Neural progenitor cell (in vitro differentiated cells): ENCODE data around the gene KIF22. TPM values are rescaled to one million over a fixed set of nuclear protein-coding genes. Genes with fewer than 3 reads are reported as not detected.
"Not testable (repeated sequence)": the region's sequence is repeated elsewhere in the genome, so short reads cannot be mapped to it uniquely, and the experiment has no call there.

Experiments
- DNase-seq: peaks from one replicate; pipeline ENCODE4 v3.0.0-alpha.2; 2016; ENCODE audit warnings: low spot score
- H2AFZ ChIP-seq: fragments of 200-600 bp; sonication (generic); replicated peaks from 2 replicates; pipeline ENCODE4 v1.6.1; 2016; ENCODE audit warnings: antibody characterized with exemption
- H3F3A ChIP-seq: fragments of 200-600 bp; sonication (generic); 2 replicates; pipeline ENCODE4 v1.6.1; 2016; ENCODE audit warnings: antibody characterized with exemption, low read depth
- H3K27ac ChIP-seq: fragments of 200-600 bp; sonication (generic); 2 replicates; pipeline ENCODE4 v1.5.1; 2016; ENCODE audit warnings: mild to moderate bottlenecking
- H3K27me3 ChIP-seq: fragments of 200-600 bp; sonication (generic); 2 replicates; pipeline ENCODE4 v1.6.1; 2016; ENCODE audit warnings: mild to moderate bottlenecking, moderate library complexity
- H3K36me3 ChIP-seq: fragments of 200-600 bp; sonication (generic); 2 replicates; pipeline ENCODE4 v1.5.1; 2016
- H3K4me1 ChIP-seq: fragments of 200-600 bp; sonication (generic); 2 replicates; pipeline ENCODE4 v1.6.1; 2016; ENCODE audit warnings: mixed run types
- H3K4me2 ChIP-seq: fragments of 200-600 bp; sonication (generic); 2 replicates; pipeline ENCODE4 v1.6.1; 2016
- H3K4me3 ChIP-seq: fragments of 200-600 bp; sonication (generic); 2 replicates; pipeline ENCODE4 v1.5.1; 2016
- H3K79me2 ChIP-seq: fragments of 200-600 bp; sonication (generic); 2 replicates; pipeline ENCODE4 v1.6.1; 2016; ENCODE audit warnings: low read depth
- H3K9ac ChIP-seq: fragments of 200-600 bp; sonication (generic); 2 replicates; pipeline ENCODE4 v1.6.1; 2016
- H3K9me3 ChIP-seq: fragments of 200-600 bp; sonication (generic); 2 replicates; pipeline ENCODE4 v1.5.1; 2016; ENCODE audit warnings: low read depth
- H4K20me1 ChIP-seq: fragments of 200-600 bp; sonication (generic); 2 replicates; pipeline ENCODE4 v1.6.1; 2016; ENCODE audit warnings: low read depth
- H3K27ac Mint-ChIP-seq: 3 replicates; pipeline ENCODE4 v1.8.0; 2021; ENCODE audit warnings: mixed read lengths
- H3K27me3 Mint-ChIP-seq: 2 replicates; pipeline ENCODE4 v1.8.0; 2022; ENCODE audit warnings: low read depth, mild to moderate bottlenecking, inconsistent platforms, moderate library complexity, mixed read lengths; ENCODE audit not compliant: insufficient read depth
- H3K36me3 Mint-ChIP-seq: 3 replicates; pipeline ENCODE4 v1.8.0; 2021; ENCODE audit warnings: mixed read lengths
- H3K4me1 Mint-ChIP-seq: 3 replicates; pipeline ENCODE4 v1.8.0; 2021; ENCODE audit warnings: mixed read lengths
- H3K4me3 Mint-ChIP-seq: 3 replicates; pipeline ENCODE4 v1.8.0; 2021; ENCODE audit warnings: mild to moderate bottlenecking, moderate library complexity, mixed read lengths
- H3K9me3 Mint-ChIP-seq: 3 replicates; pipeline ENCODE4 v1.8.0; 2020; ENCODE audit warnings: mixed read lengths
- CTCF ChIP-seq: fragments of 200-600 bp; sonication (generic); IDR thresholded peaks from 2 replicates; pipeline ENCODE4 v1.5.1; 2017; ENCODE audit warnings: antibody characterized with exemption, mild to moderate bottlenecking
- EZH2 ChIP-seq: fragments of 200-600 bp; sonication (generic); IDR thresholded peaks from 2 replicates; pipeline ENCODE4 v1.6.1; 2017; ENCODE audit warnings: antibody characterized with exemption, mild to moderate bottlenecking, moderate library complexity
- EZH2phosphoT487 ChIP-seq: fragments of 200-600 bp; sonication (generic); IDR thresholded peaks from 2 replicates; pipeline ENCODE4 v1.6.1; 2017; ENCODE audit warnings: antibody characterized with exemption
- total RNA-seq: library from RNA; depleted of rRNA; stranded (reverse); fragments of >200 nt; gene quantifications from 2 replicates; pipeline ENCODE4 v1.2.3, GENCODE V29; 2015; ENCODE audit warnings: low replicate concordance

KIF22 gene
- total RNA-seq, 1 donor from 2014 or later = 173 TPM

GRCh38 chr16:29769507-29769906 is 21.0 kb upstream of the KIF22 start:
- H3K79me2 ChIP-seq = no peaks in the 10 kb centered on the region
- Mint-ChIP-seq H3K36me3 (no peaks in the 10 kb centered on the region), H3K9me3 (no peaks in the 10 kb centered on the region), H3K27me3 (peaks cover 7% of the 10 kb centered on the region), H3K4me3 (no peak overlapping the region), H3K4me1 (no peaks in the 10 kb centered on the region), H3K27ac (no peak overlapping the region)
- no peaks in the 10 kb centered on the region for H4K20me1 ChIP-seq
- no peaks in the 10 kb centered on the region for H3K9me3 ChIP-seq
- no peaks in the 10 kb centered on the region for H3K27me3 ChIP-seq
- H3K9ac ChIP-seq = no peak overlapping the region
- H3F3A ChIP-seq = no peaks in the 10 kb centered on the region
- no peaks in the 10 kb centered on the region for H3K36me3 ChIP-seq
- no peak for TF ChIP-seq CTCF
- TF ChIP-seq EZH2 = no peak
- no peak for TF ChIP-seq EZH2phosphoT487
- H3K4me2 ChIP-seq = no peak overlapping the region
- H3K27ac ChIP-seq = no peak overlapping the region
- DNase-seq = no peak
- H3K4me1 ChIP-seq = no peaks in the 10 kb centered on the region
- no peak overlapping the region for H3K4me3 ChIP-seq
- H2AFZ ChIP-seq = no peak overlapping the region

GRCh38 chr16:29770250-29770929 is 20.2 kb upstream of the KIF22 start:
- Mint-ChIP-seq H3K4me1 (peaks cover under 1% of the 10 kb centered on the region), H3K36me3 (no peaks in the 10 kb centered on the region), H3K27ac (no peak overlapping the region), H3K27me3 (peaks cover 7% of the 10 kb centered on the region), H3K9me3 (no peaks in the 10 kb centered on the region), H3K4me3 (no peak overlapping the region)
- H3F3A ChIP-seq = no peaks in the 10 kb centered on the region
- no peaks in the 10 kb centered on the region for H3K9me3 ChIP-seq
- no peak overlapping the region for H3K4me2 ChIP-seq
- no peak overlapping the region for H3K9ac ChIP-seq
- H3K27me3 ChIP-seq = no peaks in the 10 kb centered on the region
- no peaks in the 10 kb centered on the region for H4K20me1 ChIP-seq
- no peak overlapping the region for H2AFZ ChIP-seq
- no peak for TF ChIP-seq EZH2
- TF ChIP-seq EZH2phosphoT487 = no peak
- no peak for TF ChIP-seq CTCF
- H3K36me3 ChIP-seq = no peaks in the 10 kb centered on the region
- no peak overlapping the region for H3K27ac ChIP-seq
- DNase-seq = no peak
- H3K4me1 ChIP-seq = no peaks in the 10 kb centered on the region
- no peak overlapping the region for H3K4me3 ChIP-seq
- no peaks in the 10 kb centered on the region for H3K79me2 ChIP-seq

- DNase-seq, H3K79me2 ChIP-seq, H3K4me2 ChIP-seq, H3K27ac Mint-ChIP-seq, H4K20me1 ChIP-seq, H3K9me3 ChIP-seq, H3K27me3 Mint-ChIP-seq, H3K36me3 ChIP-seq, H3K27me3 ChIP-seq, H3K9me3 Mint-ChIP-seq, H3K4me1 ChIP-seq, H3K36me3 Mint-ChIP-seq, H2AFZ ChIP-seq, H3K27ac ChIP-seq, H3F3A ChIP-seq, H3K4me3 ChIP-seq, H3K4me1 Mint-ChIP-seq, H3K9ac ChIP-seq, H3K4me3 Mint-ChIP-seq: not testable (repeated sequence)
Measured at GRCh38 chr16:29772330-29772729, 18.2 kb upstream of the KIF22 start.

GRCh38 chr16:29774730-29775129 is 15.8 kb upstream of the KIF22 start:
- Mint-ChIP-seq H3K27me3 (peaks cover 11% of the 10 kb centered on the region), H3K36me3 (no peaks in the 10 kb centered on the region), H3K9me3 (no peaks in the 10 kb centered on the region), H3K27ac (no peak overlapping the region), H3K4me3 (no peak overlapping the region), H3K4me1 (peaks cover 10% of the 10 kb centered on the region)
- no peak overlapping the region for H3K4me3 ChIP-seq
- H3K79me2 ChIP-seq = no peaks in the 10 kb centered on the region
- H3K36me3 ChIP-seq = no peaks in the 10 kb centered on the region
- no peak overlapping the region for H2AFZ ChIP-seq
- H3K4me2 ChIP-seq = no peak overlapping the region
- no peak overlapping the region for H3K27ac ChIP-seq
- no peaks in the 10 kb centered on the region for H3K4me1 ChIP-seq
- H3K9ac ChIP-seq = no peak overlapping the region
- H3K9me3 ChIP-seq = no peaks in the 10 kb centered on the region
- H3F3A ChIP-seq = no peaks in the 10 kb centered on the region
- no peaks in the 10 kb centered on the region for H4K20me1 ChIP-seq
- no peak for TF ChIP-seq CTCF
- TF ChIP-seq EZH2 = no peak
- TF ChIP-seq EZH2phosphoT487 = no peak
- DNase-seq = no peak
- peaks cover 8% of the 10 kb centered on the region for H3K27me3 ChIP-seq
